Right lobe of liver (tissue), 4 donors: ENCODE data around the gene HEATR5B.

Source experiments
- CTCF ChIP-seq, 4 donors: fragments of 200-600 bp in 3 of 4; fragments of 450-650 bp in 1 of 4; IDR thresholded peaks; one replicate each; pipeline versions ENCODE4 v1.5.1 to v1.8.0; 2016 to 2022; ENCODE audit warnings: antibody characterized with exemption in 4 of 4, mild to moderate bottlenecking in 2 of 4
- POLR2A ChIP-seq: fragments of 450-650 bp; IDR thresholded peaks from one replicate; pipeline ENCODE4 v1.6.1; 2017; ENCODE audit warnings: antibody characterized with exemption, mild to moderate bottlenecking
- donor health status: DM: no; HTN: no; CAD: no.
- donor health status: DM: no; HTN: no; CAD: no.
- donor health status: DM: no; HTN: yes; CAD: no.

- TF ChIP-seq CTCF (IDR thresholded peaks at IDR 0.05) (no peak), POLR2A (no peak)
Measured at GRCh38 chr2:37026050-37026449, 58.1 kb downstream of the HEATR5B start.
